Amniotic epithelial cell (primary cell): ENCODE results near the gene PRDM16.

Source experiments
- DNase-seq: peaks from one replicate; pipeline ENCODE4 v3.0.0-alpha.2; 2010; ENCODE audit warnings: low read depth

Gene PRDM16

DNA sequence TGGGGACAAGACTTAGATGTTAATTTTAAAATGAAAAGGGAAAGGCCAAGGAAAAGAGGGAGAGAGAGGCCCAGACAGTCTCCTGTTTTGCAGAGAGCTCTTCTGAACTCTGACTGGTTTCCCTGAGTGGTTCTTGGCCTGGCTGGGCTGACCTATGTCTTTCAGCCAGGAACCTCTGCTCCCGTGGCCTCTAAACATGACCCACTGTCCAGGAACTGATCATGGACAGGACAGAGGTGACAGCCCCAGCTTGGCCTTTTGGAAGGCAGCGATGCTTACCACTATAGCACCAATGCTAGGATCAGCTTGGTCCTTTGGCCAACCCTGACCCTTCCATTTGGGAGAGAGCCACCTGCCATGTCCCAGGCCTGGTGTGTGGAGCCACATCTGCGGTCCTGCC is 55.2 kb downstream of the PRDM16 start:
- no peak for DNase-seq

DNA sequence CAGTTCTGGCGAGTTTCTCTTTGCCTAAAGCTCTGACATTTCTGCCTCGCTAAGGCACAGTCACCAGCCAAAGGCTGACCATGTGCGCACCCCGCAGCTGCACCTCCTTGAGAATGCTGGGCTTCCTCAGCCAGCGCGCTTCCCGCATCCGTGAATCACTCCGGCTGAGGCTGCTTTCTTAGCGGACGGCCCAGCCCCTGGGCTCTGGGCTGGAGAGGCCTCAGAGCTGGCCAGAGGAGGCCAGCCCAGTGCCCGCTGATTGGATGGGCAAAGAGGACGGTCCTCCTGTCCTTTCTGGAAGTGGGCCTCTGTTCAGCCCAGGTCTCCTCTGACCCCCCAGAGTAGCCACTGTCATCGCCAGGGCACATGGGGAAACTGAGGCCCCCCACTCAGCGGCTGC is 56.1 kb downstream of the PRDM16 start:
- no peak for DNase-seq

DNA sequence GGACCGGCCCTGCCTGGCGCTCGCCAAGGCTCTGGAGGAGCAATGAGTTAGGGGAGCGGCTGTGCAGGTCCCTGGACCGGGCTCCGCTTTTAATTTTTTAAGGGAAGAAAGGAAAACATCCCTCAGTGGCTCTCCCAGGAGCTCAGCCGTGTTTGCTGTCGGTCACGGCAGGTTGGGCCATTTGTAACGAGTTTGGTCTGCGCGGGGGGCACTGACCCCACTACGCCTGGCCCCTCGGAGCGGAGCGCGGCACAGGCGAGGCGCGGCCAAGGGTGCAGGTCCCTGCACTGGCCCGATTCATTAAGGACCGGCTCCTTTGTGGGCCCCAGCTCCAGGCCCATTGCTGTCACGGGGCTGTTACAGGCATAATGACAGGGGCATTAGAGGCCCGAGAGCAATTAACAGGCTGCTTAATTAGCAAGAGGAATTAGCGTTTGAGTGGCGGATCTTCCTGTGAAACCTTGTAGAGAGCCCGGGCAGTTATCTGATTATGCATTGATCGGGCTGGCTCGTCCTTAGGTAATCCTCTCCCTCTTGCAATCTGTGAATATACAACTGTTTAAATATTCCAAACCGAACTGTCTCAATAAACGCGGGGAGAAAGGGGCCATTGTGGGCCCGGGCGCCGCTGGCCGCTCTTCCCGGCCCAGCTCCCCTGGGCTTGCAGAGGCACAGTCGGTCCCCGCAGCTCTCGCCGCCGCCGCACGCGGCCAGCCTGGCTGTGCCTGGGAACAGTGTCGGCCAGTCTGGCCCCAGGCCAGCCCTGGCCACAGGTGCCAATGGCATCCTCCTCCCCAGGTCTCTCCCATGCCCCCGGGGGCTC is 56.8 kb downstream of the PRDM16 start:
- DNase-seq = no peak

DNA sequence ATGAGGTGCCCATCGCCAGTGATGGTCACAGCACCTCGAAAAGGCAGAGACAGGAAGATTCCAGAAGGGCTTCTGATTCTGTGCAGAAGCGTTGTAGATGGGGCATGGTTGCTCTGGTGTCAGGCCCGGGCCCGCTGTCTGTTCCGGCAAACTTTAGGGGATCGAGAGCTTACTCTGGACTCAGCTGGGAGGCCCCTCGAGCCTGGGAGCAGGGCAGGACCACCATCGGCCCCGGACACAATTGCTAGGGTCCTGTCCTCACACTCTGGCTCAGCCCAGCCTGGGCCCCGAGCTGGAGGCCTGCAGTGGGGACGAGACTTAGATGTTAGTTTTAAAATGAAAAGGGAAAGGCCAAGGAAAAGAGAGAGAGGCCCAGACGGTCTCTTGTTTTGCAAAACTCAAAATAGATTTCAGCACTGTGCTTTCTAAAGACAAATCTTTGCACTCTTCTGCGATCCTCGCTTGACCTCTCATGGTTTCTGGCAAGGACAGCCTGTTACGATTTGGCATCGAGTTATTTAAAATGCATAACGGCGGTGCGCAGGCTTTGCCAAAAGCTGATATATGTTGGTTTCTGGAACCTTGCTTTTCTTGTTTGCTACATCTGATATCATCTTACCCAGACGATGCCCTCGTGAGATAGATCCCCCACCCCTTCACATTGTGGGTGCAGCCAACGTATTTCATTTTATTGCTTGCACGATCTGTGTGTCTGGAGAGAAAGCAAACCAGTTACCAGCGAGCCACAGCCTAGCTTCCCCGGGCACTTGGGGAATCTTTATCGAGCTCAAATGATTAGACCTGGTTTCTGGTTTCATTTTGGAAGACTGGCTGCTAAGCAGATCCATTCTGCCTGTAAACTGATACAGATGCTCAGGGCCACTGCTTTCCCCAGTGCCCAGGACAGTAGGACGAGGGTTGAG is 58.0 kb downstream of the PRDM16 start:
- no peak for DNase-seq

DNA sequence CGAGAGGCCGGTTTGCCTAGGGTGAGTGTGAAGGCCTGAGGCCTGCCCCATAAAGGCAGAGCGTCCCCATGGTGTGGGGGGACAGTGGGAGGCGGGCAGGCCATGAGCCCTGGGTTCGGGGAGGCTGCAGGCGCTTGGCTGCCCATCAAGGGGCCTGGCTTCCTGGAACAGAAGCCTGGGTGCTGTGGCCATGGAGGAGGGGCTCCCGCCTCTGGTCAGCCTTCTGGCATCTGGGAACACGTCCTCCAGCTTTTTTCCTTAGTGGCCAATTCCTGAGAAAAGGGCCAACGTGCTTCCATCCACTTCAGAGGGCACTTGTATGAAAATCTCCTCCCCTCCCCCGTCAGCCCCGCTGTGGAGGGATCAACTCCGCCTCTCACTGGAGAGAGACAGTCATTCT is 58.7 kb downstream of the PRDM16 start:
- no peak for DNase-seq

DNA sequence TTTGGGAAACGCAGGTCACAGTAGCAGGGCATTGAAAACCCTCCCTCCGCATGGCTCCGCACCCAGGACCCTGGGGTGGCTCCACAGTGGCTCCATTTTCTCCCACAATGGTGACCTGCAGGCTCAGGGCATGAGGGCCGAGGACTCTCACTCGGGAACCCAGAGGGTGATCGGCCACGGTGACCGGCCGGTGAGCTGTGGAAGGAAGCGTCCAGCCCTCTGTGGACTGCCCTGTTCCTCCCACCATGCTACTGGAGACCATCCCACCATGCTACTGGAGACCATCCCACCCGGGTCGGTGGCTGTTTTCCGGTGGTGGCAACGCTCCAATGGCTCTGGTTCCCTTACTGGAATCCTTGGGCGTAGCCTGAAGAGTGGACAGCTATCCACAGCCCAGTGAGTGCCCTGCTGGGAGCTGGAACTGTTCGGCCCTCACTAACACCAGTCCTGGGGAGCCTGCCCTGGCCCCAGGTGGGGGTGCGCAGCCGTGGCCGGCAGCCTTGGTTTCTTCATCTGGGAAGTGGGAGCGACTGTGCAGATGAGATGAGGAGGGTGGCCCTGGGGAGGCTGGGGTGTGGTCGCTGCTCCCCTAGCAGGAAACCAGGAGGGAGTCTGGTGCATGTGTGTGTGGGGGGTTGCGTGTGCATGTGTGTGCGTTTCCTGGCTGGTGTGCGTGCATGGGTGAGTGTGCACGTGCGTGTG is 59.6 kb downstream of the PRDM16 start:
- no peak for DNase-seq

DNA sequence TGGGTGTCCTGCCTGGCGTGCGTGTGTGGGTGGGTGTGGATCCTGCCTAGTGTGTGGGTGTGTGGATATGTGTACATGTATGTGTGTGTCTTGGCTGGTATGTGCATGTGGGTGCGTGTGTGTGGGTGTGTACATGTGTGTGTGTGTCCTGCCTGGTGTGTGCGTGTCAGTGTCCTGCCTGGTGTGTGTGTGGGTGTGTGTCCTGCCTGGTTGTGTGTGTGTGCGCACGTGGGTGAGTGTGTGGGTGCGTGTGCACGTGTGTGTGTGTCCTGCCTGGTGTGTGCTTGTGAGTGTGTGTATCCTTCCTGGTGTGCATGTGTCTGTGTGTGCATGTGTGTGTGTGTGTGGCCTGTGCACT is 60.1 kb downstream of the PRDM16 start:
- no peak for DNase-seq

DNA sequence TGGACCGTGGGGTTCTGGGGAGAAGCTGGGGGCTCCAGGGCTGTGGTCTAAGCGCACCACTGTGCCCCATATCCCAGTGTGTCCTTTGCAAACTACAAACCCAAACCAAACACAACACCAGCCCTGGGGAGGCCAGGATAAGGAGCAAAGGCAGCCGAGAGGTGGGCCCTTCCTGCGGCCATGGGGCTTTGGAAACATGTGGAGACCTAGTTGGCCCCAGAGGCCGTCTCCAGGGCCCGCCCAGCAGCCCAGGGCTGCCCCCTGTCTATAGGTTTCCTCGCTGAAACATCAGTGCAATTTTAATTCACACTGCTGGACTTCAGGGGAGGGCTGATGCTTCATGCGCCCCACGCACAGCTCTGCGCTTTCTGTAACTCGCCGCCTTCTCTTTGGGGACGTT is 61.3 kb downstream of the PRDM16 start:
- DNase-seq = no peak

DNA sequence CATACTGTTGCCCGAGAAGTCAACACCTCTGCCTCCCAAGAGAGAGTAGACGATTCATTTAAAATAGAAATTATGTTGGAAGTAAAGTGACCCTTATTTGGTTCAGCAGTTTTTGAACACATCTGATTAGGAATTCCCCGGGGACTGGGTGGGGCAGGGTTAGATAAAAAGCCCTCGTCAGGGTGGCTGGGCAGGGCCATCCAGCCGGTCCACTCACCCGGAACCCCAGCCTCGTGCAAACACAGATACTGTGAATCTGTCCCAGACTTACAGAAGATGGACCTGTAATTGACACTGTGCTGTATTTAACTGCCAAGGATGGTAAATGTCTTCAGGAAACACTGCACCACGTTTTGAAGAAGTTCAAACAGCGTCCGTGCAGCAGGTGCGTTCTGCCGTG is 63.7 kb downstream of the PRDM16 start:
- no peak for DNase-seq

DNA sequence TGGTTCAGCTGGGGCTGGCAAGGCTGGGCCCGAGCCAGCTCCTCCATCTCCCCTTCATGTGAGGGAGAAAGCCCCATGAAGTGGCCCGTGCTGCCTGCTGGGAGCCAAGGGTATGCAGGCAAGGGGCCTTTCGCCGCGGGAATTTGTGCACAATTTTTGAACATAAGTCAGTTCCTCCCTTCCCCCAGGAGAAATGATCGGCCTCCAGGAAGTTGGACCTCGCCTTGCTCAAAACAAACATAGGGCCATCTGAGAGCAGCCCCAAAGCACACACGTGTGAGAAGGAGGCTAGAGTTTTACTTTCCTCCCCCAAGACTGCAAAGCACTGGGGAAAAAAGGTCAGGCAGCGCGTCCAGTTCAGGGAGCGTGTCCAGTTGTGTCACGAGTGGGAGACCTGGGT is 64.7 kb downstream of the PRDM16 start:
- DNase-seq = no peak

DNA sequence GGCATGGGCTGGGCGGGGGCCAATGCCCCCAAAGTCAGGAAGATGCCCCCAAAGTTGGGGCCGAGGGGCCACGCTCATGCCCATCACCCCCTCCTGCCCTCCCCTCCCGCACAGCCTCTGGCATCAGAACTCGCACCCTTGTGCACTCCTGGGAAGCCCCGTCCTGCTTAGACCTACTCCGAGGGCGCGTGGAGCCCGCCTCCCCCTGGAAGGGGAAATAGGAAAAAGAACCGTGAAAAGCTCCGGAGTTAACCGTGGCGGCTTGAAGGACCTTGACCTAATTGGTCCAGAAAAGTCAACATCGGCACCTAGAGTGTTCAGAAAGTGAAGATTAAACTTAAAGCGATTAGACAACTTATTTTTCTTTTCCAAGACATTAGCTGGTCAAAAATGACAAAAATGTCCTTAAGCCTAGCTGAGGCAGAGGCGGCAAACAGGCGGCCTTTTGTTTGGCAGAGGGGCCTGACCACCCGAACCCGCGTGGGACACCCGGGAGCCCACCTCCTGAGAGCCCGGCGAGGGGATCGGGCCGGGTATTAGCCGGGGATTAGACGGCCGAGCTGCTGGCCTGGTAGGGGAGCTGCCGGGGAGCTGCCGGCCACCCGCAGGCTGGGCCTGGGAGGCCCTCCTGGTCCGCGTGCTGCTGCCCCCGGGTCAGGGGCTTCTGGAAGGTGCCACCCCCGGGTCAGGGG is 65.5 kb downstream of the PRDM16 start:
- no peak for DNase-seq

DNA sequence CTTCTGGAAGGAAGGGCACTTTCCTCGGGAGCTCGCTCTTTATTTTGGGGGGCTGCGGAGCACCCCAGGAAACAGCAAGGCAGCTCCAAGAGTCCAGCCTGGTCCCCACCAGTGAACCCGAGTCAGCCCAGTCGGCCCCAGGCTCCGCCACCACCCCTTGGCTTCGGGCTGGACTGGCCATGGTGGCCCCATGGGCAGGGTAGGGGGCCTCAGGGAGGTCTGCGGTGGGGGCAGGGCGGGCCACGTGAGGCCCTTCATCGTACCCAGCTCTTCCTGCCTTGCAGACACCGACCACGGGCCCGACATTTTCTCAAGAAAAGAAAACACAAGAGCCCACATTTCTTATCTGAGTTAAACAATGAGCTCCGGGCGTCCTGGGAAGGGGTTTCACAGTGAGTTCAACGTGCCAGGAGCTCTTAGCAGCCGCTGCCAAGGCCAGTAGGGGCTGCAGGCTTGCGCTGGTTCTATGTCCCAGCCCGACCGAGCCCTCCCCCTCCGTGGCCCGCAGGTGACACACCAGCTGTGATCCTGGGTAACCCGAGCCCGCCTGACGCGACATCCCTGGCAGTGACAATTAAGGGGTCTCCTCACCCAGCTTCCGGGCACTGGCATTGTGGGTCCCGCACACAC is 66.2 kb downstream of the PRDM16 start:
- no peak for DNase-seq

DNA sequence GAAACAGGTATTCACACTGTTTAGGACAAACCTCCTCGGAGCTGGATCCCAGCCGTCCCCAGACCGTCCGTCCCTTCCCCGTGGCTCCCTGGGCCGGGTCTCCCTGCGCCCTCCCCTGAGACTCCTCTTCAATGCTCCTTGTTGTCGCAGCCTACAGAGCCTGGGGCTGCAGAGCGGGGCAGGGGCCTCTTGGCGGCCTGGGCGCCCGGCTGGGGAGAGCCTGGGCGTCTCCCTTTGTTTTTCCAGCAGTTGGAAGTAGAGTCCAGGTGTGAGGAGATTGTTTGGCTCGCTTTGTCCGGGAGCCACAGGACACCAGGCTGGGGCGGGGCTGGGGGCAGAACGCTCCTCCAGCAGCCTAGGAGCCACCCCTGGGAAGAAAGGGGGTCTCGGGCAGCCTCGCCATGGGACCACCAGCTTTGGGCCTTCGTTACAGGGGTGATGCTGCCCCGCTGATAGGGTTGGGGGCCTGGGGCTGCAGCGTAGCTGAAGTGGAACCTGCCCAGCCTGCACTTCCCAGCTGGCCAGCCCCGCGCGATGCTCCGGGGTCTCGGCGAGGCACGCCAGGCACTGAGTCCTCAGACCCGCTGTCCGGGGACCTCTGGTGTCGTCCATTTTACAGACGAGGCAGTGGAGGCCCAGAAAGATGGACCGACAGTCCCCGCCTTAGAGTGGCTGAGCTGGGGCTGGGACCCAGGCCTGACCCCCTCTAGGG is 66.9 kb downstream of the PRDM16 start:
- no peak for DNase-seq

DNA sequence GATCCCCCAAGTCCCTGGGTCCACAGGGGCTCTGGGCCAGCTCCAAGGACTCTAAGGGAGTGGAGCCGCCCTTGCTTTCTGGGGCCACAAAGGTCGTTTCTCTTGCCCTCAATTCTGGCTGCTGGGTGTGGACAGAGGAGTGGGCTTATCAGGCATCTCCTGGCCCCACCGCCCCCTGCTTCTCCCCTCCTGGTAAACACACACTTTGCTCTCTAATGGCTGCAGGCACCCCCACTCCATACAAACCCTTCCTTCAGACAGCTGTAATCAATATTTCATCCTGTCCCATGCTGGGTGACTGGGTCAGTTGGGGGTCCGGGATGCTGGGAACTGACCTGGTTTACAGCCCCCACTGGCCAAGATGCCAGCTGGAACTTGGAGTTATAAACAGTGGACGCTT is 67.5 kb downstream of the PRDM16 start:
- no peak for DNase-seq

DNA sequence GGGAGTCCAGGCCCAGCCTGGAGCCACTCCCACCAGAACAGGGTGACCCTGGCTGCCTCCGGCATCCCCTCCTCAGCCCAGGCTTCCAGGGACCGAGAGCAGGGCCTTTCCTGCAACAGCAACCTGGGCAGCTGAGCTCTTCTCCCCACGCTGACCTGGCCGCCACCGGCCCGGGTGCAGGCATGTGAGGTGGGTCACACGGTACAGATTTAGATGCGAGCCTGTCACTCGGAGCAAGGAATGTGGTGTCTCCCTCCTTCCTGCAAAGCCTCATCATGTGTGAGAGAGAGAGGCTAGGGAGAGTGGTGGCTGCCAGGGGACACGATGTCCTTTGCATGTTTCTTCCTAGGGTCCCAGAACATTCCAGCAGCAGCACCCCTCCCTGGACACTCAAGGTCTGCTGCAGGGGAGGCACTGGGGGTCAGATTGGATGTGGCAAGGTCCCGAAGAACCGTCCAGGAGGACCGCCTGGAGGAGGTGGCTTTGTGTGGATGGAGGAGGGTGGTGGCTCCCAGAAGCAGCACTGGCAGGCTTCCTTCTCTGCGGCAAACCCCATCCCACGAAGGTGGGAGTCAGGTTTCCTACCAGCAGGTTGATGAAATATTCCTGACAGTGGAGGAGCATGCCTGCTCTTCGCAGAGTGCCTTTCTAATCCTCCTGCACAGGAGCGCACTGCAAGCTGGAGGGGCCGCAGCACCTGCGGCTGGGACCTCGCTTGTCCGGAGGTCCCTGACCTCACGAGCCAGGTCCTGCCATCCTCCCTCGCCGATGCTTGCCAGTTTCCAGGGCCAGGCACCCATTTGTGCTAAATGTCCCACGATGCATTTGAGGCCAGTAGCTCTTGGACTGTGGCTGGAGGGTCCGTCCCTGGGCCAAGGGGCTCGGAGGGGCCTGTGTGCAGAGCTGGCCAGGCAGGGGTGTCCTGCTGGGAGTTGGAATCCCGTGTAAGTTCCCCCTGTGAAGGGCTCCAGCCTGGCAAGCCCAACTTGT is 68.4 kb downstream of the PRDM16 start:
- DNase-seq = no peak

DNA sequence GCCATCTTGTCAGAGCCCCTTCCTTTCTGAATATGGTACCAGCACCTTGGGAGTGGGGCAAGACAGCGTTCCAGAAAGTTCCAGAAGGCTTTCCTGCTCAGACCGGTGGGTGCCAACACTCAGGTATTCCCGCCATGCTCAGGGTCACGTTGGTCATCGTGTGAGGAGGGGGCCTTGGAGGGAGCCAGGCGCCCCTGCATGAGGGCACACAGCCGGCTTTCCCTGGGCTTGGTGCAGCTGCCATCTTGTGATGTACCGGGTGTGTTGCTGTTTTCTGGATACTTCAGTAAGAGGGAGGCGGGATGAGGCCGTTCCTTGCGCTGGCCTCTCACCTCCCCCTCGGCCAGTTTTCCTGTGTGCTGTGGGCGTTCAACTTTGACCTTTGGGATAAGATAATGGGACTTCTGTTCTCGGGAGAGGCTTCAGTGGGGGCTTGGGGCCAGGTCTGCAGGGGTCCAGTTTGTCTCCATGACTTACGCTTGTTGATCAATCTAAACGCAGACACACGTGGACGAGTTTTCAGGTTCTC is 69.7 kb downstream of the PRDM16 start:
- DNase-seq = no peak

DNA sequence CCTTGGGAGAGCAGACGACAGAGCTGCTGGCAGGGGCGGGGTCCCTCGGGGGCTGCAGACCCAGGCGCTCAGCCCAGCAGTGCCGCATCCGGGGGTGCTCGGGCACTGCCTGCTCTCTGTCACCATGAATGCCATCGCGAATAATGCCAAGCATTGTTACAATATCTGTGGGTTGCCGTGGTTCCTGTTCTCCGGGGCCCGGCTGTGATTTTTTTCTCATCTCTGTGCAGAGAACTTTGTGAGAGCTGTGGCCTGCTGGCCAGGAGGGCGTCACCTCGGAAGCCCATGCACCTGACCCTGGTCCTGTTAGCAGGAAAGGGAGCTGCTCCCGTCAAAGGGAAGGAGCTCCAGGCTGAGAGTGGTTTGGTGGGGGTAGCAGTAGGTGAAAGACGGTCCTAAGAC is 70.4 kb downstream of the PRDM16 start:
- DNase-seq = no peak

DNA sequence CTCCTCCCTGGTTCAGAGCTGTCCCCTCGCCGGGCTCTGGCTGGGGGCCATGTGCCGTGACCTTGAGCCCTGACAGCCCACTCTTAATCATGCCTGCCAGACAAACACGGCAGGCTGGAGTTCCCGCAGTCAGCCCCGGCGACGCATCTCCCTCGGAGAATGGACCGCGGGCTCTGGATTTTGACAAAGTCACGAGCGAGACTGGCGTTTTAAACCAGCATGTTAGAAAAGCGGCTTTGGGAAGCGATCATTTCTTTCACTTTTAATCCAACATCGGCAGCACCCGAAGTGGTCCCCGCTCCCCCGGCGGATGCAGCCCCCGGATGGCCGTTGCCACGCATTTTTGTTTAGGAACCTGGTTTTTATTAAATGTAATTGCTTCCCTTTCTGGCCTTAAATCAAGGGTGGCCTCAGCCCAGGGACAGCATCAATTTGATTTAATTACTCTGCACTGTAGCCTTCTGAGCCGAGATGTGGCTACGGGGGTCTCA is 70.9 kb downstream of the PRDM16 start:
- DNase-seq = no peak

DNA sequence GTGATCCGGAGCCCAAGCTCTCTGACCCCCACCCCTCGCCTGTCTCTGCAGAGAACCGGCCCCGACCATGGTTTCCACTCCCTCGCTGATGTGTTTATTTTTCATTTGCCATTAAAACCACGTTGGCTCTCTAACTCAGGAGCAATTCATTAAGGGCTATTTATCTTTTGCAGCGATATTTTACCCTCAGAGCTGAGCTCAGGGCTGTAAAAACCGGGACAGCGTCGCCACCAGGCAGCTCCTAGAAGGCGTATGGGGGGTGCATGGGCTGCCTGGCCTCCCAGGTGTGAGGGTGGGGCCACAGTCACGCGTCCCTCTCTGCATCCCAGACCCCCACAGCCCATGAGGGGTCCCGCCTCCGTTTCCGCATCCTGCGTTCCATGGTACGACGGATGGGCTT is 71.4 kb downstream of the PRDM16 start:
- no peak for DNase-seq
